ENCODE results near the gene SHISA8.

SHISA8 gene

GRCh38 chr22:41913842-41914534 is 886 bp downstream of the SHISA8 start:
- no peak for DNase-seq

GRCh38 chr22:41913040-41913719 is 1.7 kb downstream of the SHISA8 start:
- DNase-seq: no peak

DNA sequence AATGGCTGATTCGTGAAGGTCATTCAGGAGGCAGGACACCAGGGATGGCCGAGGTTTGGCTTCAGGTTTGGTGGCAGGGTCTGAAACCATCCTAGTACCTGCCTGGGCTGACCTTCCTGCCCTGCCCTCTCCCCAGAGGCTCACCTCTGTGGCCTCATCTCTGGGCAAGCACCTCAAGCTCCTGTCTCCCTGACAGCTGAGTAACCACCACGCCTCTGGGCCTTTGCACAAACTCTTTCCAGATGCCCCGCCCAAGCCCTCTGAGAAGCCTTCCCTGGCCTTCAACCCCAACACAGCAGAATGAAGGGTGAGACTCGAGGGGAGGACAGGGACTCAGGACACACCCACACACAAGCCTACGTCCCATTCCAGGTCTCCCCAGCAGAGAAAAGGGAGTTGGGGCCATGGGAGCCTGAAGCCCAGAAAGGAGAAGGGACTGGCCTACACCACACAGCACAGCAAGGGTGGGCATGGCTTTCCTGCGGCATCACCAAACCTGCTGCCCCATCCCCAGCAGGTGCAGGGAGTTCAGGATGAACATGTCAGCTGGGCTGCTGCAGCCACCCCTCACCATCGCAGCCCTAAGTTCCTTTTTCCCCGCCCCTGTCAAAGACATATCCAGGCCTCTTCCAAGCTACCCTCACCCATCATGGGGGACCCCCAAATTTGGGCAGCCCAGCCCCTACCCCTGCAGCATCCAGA is 2.4 kb downstream of the SHISA8 start:
- no peak for DNase-seq

- DNase-seq: no peak
Measured at GRCh38 chr22:41911001-41911611, 3.8 kb downstream of the SHISA8 start.

DNA sequence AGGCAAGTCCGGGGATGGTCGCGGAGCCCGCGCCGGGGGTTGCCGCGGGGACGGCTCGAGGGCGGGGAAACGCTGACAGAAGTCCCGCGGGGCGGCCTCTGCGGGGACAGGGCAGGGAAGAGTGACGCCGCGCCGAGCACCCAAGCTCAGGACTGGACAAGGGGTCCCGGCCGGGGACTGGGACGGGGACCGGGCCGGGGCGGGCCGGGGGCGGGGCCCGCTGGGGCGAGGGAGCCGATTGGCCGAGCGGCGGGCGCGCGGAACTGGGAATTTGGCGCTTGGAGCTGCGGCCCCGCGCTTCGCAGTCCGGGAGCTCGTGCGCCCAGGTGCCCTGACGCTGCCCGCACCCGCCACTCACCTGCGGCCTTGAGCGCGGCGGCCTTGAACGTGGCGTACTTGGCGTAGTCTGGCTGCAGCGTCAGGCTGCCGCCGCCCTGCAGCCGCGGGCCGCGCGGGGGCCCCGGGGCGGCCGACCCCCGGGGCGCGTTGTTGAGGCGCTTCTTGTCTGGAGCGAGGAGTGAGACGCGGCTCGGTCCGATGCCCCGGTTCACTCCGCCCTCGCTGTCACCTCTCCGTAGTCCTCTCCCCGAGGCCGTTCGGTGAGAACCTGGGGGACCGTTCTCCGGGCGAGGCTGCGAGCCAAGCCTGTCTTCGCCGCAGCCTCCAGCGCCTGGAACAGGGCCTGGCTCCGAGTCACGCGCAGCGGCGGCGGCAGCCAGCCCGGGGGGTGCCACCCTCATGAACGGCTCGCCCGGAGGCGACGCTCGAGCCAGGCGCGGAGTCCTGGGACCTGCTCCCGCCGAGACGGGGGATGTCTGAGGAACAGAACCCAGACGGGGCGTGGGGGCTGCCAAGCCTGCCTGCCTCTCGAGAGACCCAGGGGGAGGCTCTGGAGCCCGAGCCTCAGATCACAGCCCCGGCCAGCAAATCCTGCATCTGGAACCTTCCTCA is 4.5 kb downstream of the SHISA8 start:
- DNase-seq: no peak

- no peak for DNase-seq
Measured at GRCh38 chr22:41909310-41910049, 5.4 kb downstream of the SHISA8 start.

DNA sequence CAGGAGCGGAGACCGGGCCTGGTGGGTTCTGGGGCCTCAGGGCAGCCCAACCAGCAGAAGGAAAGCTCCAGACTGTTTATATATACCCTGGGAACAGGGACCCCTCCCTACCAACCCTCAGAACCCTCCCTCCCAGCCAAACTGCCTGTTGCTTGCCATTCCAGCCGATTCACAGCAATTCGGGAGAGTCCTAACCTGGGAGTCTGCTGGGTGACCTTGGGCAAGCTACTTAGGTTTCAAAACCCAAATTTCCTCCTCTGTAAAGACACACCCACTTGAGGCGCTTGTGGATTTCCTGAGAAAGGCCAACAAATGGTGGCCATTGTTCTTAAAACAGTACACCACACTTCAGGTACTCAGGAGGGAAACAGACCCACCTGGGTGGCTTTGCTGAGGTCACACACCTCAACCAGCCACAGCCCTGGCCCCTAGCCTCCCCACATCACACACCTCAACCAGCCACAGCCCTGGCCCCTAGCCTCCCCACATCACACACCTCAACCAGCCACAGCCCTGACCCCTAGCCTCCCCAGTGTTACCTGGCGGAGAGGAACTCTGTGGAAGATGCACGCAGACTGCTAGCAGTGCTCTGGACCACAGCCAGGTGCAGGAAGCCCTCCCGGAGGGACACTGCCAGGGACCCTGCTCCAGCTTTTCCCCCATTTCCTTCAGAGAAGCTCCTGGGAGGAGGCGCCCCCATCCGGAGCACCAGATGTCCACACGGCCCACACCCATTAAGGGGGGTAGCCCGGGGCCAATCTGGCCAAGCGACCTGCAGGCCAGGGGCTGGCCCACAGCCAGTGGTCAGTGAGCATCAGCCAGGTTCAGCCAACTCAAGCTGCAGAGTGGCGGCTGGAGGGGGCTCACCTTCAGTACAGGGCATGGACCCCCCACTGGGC is 6.2 kb downstream of the SHISA8 start:
- no peak for DNase-seq

DNA sequence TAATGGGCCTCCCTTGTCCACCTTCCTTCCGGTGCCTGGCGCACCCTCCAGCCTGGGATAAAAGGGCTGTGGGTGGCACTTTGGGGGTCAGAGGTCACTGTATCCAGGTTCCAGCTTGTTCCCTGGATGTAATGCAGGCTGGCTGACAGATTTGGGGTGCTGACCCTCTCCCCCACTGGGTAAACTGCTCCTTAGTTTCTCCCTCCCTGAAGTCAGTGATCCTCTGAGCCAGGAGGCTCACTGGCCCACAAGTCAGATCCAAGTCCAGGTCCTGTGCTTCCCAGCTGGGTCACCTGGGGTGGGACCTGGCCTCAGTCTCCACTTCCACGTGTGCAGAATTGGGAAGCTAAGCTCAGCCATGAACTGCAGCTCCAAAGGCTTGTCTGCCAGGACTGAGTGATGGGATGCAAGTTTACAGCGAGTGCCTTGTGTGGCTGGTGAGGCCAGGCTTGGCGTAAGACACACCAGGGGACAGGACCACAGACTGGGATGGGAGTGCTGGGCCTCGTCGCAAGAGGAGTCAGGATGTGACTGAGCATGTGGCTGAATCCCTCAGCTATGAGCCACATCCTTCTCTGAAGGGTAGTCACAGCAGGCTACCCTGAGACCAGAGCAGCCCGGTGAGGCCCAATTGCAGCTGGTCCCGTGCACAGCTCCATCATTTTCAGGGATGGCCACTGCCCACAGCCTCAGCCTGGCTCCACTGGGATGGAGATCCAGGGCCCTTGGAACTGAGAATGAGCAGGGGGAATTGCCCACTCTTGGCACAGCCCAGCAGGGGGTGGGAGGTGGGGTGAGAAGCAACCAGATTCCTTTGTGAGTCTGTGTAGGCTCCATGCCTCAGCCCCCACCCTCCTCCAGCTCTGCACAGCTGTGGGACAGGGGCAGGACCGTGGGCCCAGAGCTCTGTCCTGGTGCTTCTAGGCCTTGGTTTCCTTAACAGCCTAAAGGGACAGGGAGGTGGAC is 7.2 kb downstream of the SHISA8 start:
- no peak for DNase-seq

- DNase-seq: no peak
Measured at GRCh38 chr22:41906822-41907221, 8.1 kb downstream of the SHISA8 start.

- DNase-seq: no peak
Measured at GRCh38 chr22:41905411-41906202, 9.3 kb downstream of the SHISA8 start.

DNA sequence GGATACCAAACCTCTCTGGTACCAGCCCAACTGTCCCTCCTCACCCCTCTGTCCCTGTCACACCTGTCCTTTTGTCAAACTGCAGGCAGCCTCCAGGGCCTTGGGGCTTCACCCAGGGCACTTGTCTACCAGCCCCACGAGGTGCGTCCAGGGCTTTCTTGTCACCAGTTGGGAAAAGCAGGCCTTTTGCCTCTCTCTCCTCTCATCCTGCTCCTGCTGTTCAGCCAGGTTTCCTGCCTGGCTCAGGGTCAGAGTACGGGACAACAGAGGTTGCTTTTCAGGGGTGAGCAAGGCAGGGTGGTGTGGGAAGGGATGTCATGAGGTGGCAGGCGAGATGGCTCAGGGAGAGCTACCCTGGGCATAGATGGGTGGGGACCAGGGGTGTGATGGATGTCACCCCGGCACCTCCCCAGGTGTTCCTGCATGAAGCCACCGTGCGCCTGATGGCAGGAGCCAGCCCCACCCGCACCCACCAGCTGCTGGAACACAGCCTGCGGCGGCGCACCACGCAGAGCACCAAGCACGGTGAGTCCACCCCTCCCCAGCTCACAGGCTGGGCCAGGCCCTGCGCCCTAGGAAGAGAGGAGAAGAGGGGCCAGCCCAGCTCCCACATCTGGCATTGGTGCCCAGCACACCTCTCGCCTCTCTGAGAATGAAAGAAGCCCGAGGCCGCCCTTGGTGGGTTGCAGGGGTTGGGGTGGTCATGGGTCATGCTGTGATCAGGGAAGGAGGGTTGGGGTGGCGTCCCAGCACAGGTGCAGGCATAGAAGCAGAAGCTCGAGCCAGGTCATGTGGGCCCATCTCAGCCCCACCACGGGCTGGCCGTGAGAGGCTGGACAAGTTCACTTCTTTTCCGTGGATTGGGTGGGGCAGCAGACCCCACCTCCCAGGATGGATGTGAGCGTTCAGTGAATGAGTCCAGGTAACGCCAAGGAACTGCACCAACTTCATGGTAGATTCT is 10.1 kb downstream of the SHISA8 start:
- no peak for DNase-seq

DNA sequence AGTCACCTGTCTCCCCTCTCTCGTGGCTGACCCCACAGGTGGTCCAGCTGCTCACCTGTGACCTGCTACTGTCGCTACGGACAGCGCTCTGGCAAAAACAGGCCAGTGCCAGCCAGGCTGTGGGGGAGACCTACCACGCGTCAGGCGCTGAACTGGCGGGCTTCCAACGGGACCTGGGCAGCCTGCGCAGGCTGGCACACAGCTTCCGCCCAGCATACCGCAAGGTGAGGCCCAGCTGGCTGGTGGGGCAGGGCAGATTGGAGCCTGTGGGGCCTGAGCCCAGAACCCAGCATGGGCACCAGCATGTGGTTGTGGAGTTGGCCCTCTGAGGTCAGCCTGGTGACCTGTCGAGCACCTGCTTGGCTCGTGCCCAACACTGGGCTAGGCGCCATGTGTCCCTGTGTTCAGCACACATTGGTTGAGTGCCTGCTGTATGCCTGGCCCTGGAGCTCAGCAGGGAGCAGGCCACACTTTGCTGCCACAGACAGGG is 11.9 kb downstream of the SHISA8 start:
- no peak for DNase-seq

DNA sequence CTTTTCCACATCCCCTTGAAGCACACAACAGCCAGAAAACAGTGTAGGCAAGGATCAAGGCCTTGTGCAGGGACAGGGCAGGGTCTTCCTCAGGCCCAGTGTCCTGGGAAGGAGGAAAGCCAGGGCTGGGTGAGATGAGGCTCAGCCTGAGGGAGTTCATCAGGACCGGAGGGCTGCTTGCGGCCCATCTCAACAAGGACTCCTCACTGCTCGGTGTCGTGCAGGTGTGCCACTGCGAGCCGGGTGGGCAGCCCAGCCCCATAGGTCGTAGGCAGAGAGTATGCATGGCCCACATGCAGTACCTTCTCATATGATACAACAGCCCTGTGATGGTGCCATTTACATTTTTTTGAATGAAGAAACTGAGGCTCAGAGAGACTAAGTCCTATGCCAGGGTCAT is 12.9 kb downstream of the SHISA8 start:
- no peak for DNase-seq

GRCh38 chr22:41900652-41901312 is 14.1 kb downstream of the SHISA8 start:
- DNase-seq: no peak

DNA sequence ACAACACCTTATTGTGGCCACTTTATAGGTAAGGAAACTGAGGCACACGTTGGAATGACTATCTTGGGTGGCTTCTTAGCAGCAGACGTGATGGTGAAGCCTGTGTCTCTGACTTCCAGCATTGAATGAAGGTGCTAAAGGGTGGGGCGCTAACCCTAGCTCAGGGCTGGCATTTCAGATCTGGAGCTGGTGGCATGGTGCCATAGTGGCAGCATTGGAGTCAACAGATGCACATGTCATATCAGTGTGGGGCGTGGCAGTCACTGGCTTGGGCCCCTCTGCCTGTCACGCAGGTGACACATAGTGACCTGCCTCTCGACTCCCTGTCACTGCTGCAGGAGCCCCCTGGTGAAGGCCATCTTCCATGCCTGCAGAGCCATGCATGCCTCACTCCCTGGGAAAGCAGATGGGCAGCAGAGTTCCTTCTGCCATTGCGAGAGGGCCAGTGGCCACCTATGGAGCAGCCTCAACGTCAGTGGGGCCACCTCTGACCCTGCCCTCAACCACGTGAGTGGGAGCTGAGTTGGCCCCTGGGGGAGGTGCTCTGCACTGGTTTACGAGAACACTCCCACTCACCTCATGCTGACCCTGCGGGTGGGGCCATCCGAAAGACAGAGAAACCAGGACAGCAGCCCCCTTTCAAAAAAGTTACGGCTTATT is 14.8 kb downstream of the SHISA8 start:
- no peak for DNase-seq

GRCh38 chr22:41899110-41899509 is 15.8 kb downstream of the SHISA8 start:
- no peak for DNase-seq
